HCT116 (cell line): Measurements from ENCODE around the gene SLC22A5. TPM values are rescaled to one million over a fixed set of nuclear protein-coding genes. Genes with fewer than 3 reads are reported as not detected.

Experiments used
- ATAC-seq: fragments of 200-7000 bp; cut with Tn5 transposase; 2 replicates; pipeline ENCODE4 v1.9.1; 2020; ENCODE audit warnings: mild to moderate bottlenecking, moderate library complexity
- BruUV-seq: library from RNA; stranded (reverse); fragments of 400-500 nt; replicated peaks from 2 replicates; lab custom pipeline; 2021; lab: Mats Ljungman, UMichigan
- CTCF ChIA-PET: fragments of 300-600 bp; sonication (Branson Sonifier 250); formaldehyde crosslinking; loops from one replicate; lab custom pipeline; 2021; ENCODE audit warnings: antibody characterized with exemption; lab: Charles Lee
- POLR2A ChIA-PET: fragments of 300-600, 350-600 bp; sonication (Branson Sonifier 250); formaldehyde crosslinking; loops from one replicate; lab custom pipeline; 2021; ENCODE audit warnings: antibody characterized with exemption; lab: Charles Lee
- RAD21 ChIA-PET, 2 experiments: fragments of 300-600 bp; sonication (Branson Sonifier 250); formaldehyde crosslinking; loops; one replicate each; lab custom pipeline; 2023; ENCODE audit warnings: low total read pairs in 2 of 2; ENCODE audit not compliant: uncharacterized antibody in 2 of 2, unreplicated experiment in 2 of 2, low non-redundant PET in 1 of 2; lab: Charles Lee
- DNase-seq: peaks from one replicate; pipeline ENCODE4 v3.0.0-alpha.2; 2010; ENCODE audit warnings: low read depth, low spot score
- H2AFZ ChIP-seq: fragments of 200-600 bp; shearing (Covaris generic), sonication (generic); 2 replicates; pipeline ENCODE4 v1.6.1; 2017; ENCODE audit warnings: low read depth, mixed run types, mixed read lengths, antibody characterized with exemption, low read length; ENCODE audit not compliant: poor library complexity, severe bottlenecking
- H3K27ac ChIP-seq: 2 replicates; pipeline ENCODE4 v1.5.1; 2012; ENCODE audit warnings: low read depth, low read length
- H3K27me3 ChIP-seq: fragments of 200-600 bp; sonication (generic); 2 replicates; pipeline ENCODE4 v1.6.1; 2016; ENCODE audit warnings: mixed run types, low read length, mixed read lengths; ENCODE audit not compliant: insufficient read depth
- H3K36me3 ChIP-seq, 2 experiments: fragments of 200-500 bp in 1 of 2; fragments of 200-600 bp in 1 of 2; sonication (Bioruptor generic) in 1 of 2; sonication (generic) in 1 of 2; 2 replicates each; pipeline versions ENCODE4 v1.5.1 to v1.6.1; 2014 to 2016; ENCODE audit warnings: low read length in 2 of 2, inconsistent platforms in 1 of 2, mixed read lengths in 1 of 2, mixed run types in 1 of 2; ENCODE audit not compliant: insufficient read depth in 2 of 2, control insufficient read depth in 1 of 2
- H3K4me1 ChIP-seq, 2 experiments: fragments of 200-600 bp in 1 of 2; sonication (generic) in 1 of 2; 2 replicates each; pipeline versions ENCODE4 v1.5.1 to v1.6.1; 2012 to 2017; ENCODE audit warnings: low read length in 2 of 2, inconsistent platforms in 1 of 2, mild to moderate bottlenecking in 1 of 2, mixed read lengths in 1 of 2, mixed run types in 1 of 2, moderate library complexity in 1 of 2; ENCODE audit not compliant: insufficient read depth in 2 of 2, control insufficient read depth in 1 of 2
- H3K4me2 ChIP-seq: fragments of 200-600 bp; sonication (generic); 2 replicates; pipeline ENCODE4 v1.6.1; 2017; ENCODE audit warnings: mixed run types, low read length, mixed read lengths
- H3K4me3 ChIP-seq, 2 experiments: fragments of 200-600 bp in 1 of 2; sonication (generic) in 1 of 2; replicated peaks in 1 of 2; 2 replicates each; pipeline ENCODE4 v1.5.1; 2011 to 2016; ENCODE audit warnings: low read length in 2 of 2, control low read depth in 1 of 2, low read depth in 1 of 2, mild to moderate bottlenecking in 1 of 2, mixed read lengths in 1 of 2, mixed run types in 1 of 2
- H3K79me2 ChIP-seq: fragments of 200-600 bp; sonication (generic); 2 replicates; pipeline ENCODE4 v1.6.1; 2017; ENCODE audit warnings: mild to moderate bottlenecking, mixed run types, low read length, moderate library complexity, mixed read lengths; ENCODE audit not compliant: insufficient read depth
- H3K9ac ChIP-seq: fragments of 200-600 bp; sonication (generic); 2 replicates; pipeline ENCODE4 v1.6.1; 2016; ENCODE audit warnings: low read length, mixed read lengths
- H3K9me2 ChIP-seq: fragments of 200-600 bp; sonication (generic), shearing (Covaris generic); 2 replicates; pipeline ENCODE4 v1.6.1; 2017; ENCODE audit warnings: mixed run types, mild to moderate bottlenecking, moderate library complexity; ENCODE audit not compliant: insufficient read depth
- H3K9me3 ChIP-seq, 2 experiments: fragments of 200-500 bp in 1 of 2; fragments of 200-600 bp in 1 of 2; sonication (Bioruptor generic) in 1 of 2; sonication (generic) in 1 of 2; 2 replicates each; pipeline ENCODE4 v1.6.1; 2014 to 2017; ENCODE audit warnings: low read length in 2 of 2, mixed read lengths in 2 of 2, inconsistent platforms in 1 of 2, low read depth in 1 of 2, mild to moderate bottlenecking in 1 of 2, mixed run types in 1 of 2, moderate library complexity in 1 of 2; ENCODE audit not compliant: control insufficient read depth in 1 of 2, insufficient read depth in 1 of 2
- H4K20me1 ChIP-seq: fragments of 200-600 bp; sonication (generic), shearing (Covaris generic); 2 replicates; pipeline ENCODE4 v1.6.1; 2017; ENCODE audit warnings: mixed run types, mild to moderate bottlenecking, moderate library complexity; ENCODE audit not compliant: insufficient read depth
- CBX3 ChIP-seq: IDR thresholded peaks from 2 replicates; pipeline ENCODE4 v1.6.1; 2012; ENCODE audit warnings: low read depth
- EGR1 ChIP-seq: IDR thresholded peaks from 2 replicates; pipeline ENCODE4 v1.6.1; 2012; ENCODE audit warnings: low read depth
- ELF1 ChIP-seq: IDR thresholded peaks from 2 replicates; pipeline ENCODE4 v1.6.1; 2012; ENCODE audit warnings: low read depth, borderline replicate concordance
- EZH2 ChIP-seq: fragments of 200-600 bp; sonication (generic); IDR thresholded peaks from 2 replicates; pipeline ENCODE4 v1.6.1; 2017; ENCODE audit warnings: antibody characterized with exemption, mixed run types
- EZH2phosphoT487 ChIP-seq: fragments of 200-600 bp; IDR thresholded peaks from 2 replicates; pipeline ENCODE4 v1.6.1; 2018; ENCODE audit warnings: antibody characterized with exemption, borderline replicate concordance
- FOSL1 ChIP-seq: IDR thresholded peaks from 2 replicates; pipeline ENCODE4 v1.6.1; 2012; ENCODE audit warnings: low read depth
- JUND ChIP-seq: IDR thresholded peaks from 2 replicates; pipeline ENCODE4 v1.6.1; 2012
- REST ChIP-seq: IDR thresholded peaks from 2 replicates; pipeline ENCODE4 v1.6.1; 2012; ENCODE audit warnings: low read depth
- SIN3A ChIP-seq: IDR thresholded peaks from 2 replicates; pipeline ENCODE4 v1.6.1; 2012; ENCODE audit warnings: low read depth
- SP1 ChIP-seq: IDR thresholded peaks from 2 replicates; pipeline ENCODE4 v1.6.1; 2012; ENCODE audit warnings: low read depth
- SRF ChIP-seq: IDR thresholded peaks from 2 replicates; pipeline ENCODE4 v1.6.1; 2012; ENCODE audit warnings: low read depth
- TCF7L2 ChIP-seq: IDR thresholded peaks from 2 replicates; pipeline ENCODE4 v1.7.0; 2011; ENCODE audit warnings: borderline replicate concordance, inconsistent platforms; ENCODE audit not compliant: insufficient read depth, insufficient read length; ENCODE audit errors: extremely low read depth
- YY1 ChIP-seq: IDR thresholded peaks from 2 replicates; pipeline ENCODE4 v1.6.1; 2011; ENCODE audit warnings: low read length, low read depth, moderate library complexity, mild to moderate bottlenecking; ENCODE audit not compliant: insufficient replicate concordance; ENCODE audit errors: extremely low read depth
- ZNF274 ChIP-seq: fragments of 200-500 bp; sonication (Bioruptor generic); IDR thresholded peaks from 2 replicates; pipeline ENCODE4 v1.6.1; 2014; ENCODE audit warnings: mild to moderate bottlenecking, low read depth, low read length, inconsistent platforms
- intact Hi-C: fragments of 100-400 bp; cut with micrococcal nuclease; formaldehyde crosslinking; loops from 2 replicates; pipeline ENCODE4 v1.10.0; 2022
- total RNA-seq: library from RNA; stranded (reverse); gene quantifications from one replicate; pipeline ENCODE4 v1.2.1, GENCODE V29; 2021; ENCODE audit not compliant: unreplicated experiment
- TF ChIP-seq, protein P1 (sequence below): IDR thresholded peaks from 2 replicates; pipeline ENCODE4 v1.6.1; 2012
- TF ChIP-seq, protein P2 (sequence below), 3 experiments: fragments of 200-600 bp in 1 of 3; sonication (generic) in 1 of 3; IDR thresholded peaks in 2 of 3; conservative IDR thresholded peaks in 1 of 3; 2 replicates each; pipeline ENCODE4 v1.5.1; 2012 to 2017; ENCODE audit warnings: low read depth in 2 of 3, low read length in 2 of 3, antibody characterized with exemption in 1 of 3, borderline replicate concordance in 1 of 3, control low read depth in 1 of 3, mild to moderate bottlenecking in 1 of 3, mixed read lengths in 1 of 3, mixed run types in 1 of 3, moderate library complexity in 1 of 3; ENCODE audit not compliant: insufficient read depth in 1 of 3

SLC22A5 gene
- total RNA-seq, 1 experiment from 2014 or later: 9.9 TPM

DNA sequence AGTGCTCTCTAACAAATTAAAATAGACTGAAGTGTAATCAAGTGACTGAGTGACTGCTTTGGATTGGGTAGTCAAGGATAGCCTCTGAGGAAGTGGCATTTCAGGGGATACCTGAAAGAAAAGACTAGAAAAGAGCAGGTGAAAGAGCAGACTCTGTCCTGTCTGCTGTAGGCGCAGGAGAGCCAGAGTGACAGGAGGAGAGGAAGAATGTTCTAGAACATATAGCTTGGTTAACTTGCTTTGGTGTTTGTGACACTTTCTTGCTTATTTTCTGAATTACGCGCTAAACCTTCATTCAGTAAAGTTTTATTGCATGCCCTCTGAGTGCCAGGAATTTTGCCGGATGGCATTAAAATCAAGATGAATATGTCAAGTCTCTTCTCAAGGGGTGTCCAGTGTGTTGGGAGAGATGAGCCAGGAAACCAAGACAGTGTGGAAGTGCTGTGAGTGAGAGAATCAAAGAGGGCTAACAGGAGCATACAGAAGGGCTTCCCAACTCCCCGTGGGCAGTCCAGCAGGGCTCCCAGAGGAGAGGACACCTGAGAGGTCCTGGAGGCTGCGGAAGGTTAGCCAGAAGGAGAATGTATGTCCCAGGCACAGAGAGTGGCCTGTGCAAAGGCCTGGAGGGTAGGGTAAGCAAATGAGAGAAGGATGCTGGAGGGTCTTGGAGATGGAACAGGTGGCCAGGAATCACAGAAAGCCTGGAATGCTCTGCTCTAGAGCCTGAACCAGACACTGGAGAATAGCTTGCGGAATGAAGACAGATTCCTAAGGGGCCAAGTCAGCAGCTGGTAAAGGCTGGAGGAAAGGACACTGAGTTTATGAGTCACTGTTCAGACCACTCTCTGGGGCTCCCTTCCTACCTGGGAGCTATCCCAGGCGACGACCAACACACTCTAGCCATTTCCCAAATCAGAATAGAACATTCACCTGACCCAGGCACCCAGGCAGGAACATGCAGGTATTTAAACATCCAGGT, 59.3 kb downstream of the SLC22A5 start:
- H3K4me2 ChIP-seq: peak overlapping the region; percentile 46
- no peaks in the 10 kb centered on the region for H3K9me2 ChIP-seq
- ChIA-PET POLR2A (interaction anchor here (1.1 kb wide), 1 partner anchor 62 kb away, joined by 6 read pairs; the partner anchor contains the start of gene IRF1), CTCF (interaction anchor here (1.1 to 1.4 kb wide), 2 partner anchors 68 to 72 kb away, joined by 3 to 6 read pairs; no protein-coding TSS in a partner anchor), RAD21 (no interaction called here)
- no peaks in the 10 kb centered on the region for H3K36me3 ChIP-seq
- ATAC-seq: peak; percentile 35
- TF ChIP-seq SRF (no peak), TCF7L2 (no peak), JUND (no peak), EZH2phosphoT487 (no peak), ZNF274 (no peak), CBX3 (no peak), ELF1 (no peak), SIN3A (no peak), FOSL1 (no peak), SP1 (no peak), REST (no peak), EZH2 (no peak), EGR1 (no peak), YY1 (no peak)
- TF ChIP-seq, protein P1, sequence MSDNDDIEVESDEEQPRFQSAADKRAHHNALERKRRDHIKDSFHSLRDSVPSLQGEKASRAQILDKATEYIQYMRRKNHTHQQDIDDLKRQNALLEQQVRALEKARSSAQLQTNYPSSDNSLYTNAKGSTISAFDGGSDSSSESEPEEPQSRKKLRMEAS: no peak
- TF ChIP-seq, protein P2, sequence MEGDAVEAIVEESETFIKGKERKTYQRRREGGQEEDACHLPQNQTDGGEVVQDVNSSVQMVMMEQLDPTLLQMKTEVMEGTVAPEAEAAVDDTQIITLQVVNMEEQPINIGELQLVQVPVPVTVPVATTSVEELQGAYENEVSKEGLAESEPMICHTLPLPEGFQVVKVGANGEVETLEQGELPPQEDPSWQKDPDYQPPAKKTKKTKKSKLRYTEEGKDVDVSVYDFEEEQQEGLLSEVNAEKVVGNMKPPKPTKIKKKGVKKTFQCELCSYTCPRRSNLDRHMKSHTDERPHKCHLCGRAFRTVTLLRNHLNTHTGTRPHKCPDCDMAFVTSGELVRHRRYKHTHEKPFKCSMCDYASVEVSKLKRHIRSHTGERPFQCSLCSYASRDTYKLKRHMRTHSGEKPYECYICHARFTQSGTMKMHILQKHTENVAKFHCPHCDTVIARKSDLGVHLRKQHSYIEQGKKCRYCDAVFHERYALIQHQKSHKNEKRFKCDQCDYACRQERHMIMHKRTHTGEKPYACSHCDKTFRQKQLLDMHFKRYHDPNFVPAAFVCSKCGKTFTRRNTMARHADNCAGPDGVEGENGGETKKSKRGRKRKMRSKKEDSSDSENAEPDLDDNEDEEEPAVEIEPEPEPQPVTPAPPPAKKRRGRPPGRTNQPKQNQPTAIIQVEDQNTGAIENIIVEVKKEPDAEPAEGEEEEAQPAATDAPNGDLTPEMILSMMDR (IDR thresholded peaks at IDR 0.05 in 2 of 3, conservative IDR thresholded peaks at IDR 0.05 in 1 of 3; ENCODE audit: borderline replicate concordance in 1 of 3, insufficient read depth in 1 of 3, low read depth in 2 of 3, low read length in 2 of 3): no peak
- H2AFZ ChIP-seq: no peak overlapping the region
- H3K27me3 ChIP-seq: no peaks in the 10 kb centered on the region
- H3K4me3 ChIP-seq: no peak overlapping the region
- no peak overlapping the region for H3K27ac ChIP-seq
- no peak for DNase-seq
- no peaks in the 10 kb centered on the region for H3K9me3 ChIP-seq
- H3K79me2 ChIP-seq: no peaks in the 10 kb centered on the region
- peaks cover 53 to 65% of the 10 kb centered on the region in 2 experiments for H3K4me1 ChIP-seq
- H3K9ac ChIP-seq: peak overlapping the region; percentile 48; the same call in 1 of the 2 replicates
- no peaks in the 10 kb centered on the region for H4K20me1 ChIP-seq
- no TSS peak for BruUV-seq
- intact Hi-C loops: no loop called here
